HepG2 (cell line): Measurements from ENCODE around the gene B3GNT5. TPM values are rescaled to one million over a fixed set of nuclear protein-coding genes. Genes with fewer than 3 reads are reported as not detected.

Experiments
- ATAC-seq: fragments of 200-7000 bp; cut with Tn5 transposase; 3 replicates; pipeline ENCODE4 v1.9.1; 2020; ENCODE audit warnings: mild to moderate bottlenecking, moderate library complexity
- BruUV-seq: library from RNA; stranded (reverse); fragments of 400-500 nt; replicated peaks from 2 replicates; lab custom pipeline; 2021; lab: Mats Ljungman, UMichigan
- CTCF ChIA-PET: fragments of 300-600 bp; formaldehyde crosslinking; extraction: SDS; loops from one replicate; lab custom pipeline; 2021; ENCODE audit warnings: low total read pairs, inconsistent platforms, low intra/inter-chr PET ratio; lab: Yijun Ruan, JAX
- POLR2A ChIA-PET: fragments of 350-600 bp; sonication (Branson Sonifier 250); formaldehyde crosslinking; loops from one replicate; lab custom pipeline; 2020; ENCODE audit warnings: antibody characterized with exemption, inconsistent platforms; lab: Yijun Ruan, JAX
- DNase-seq: peaks from one replicate; pipeline ENCODE4 v3.0.0-alpha.2; 2015; ENCODE audit warnings: low spot score
- FAIRE-seq: peaks from 3 replicates; lab custom pipeline; 2011; peaks lifted over from hg19 to GRCh38; lab: Jason Lieb, UNC
- H2AFZ ChIP-seq: one replicate; pipeline ENCODE4 v1.6.1; 2011; ENCODE audit warnings: low read length, inconsistent platforms
- H3K27ac ChIP-seq: fragments of 300-600 bp; 3 replicates; pipeline ENCODE4 v1.8.0; 2011; ENCODE audit warnings: mixed run types, mild to moderate bottlenecking, mixed read lengths, low read length, inconsistent platforms; ENCODE audit not compliant: insufficient read depth; ENCODE audit errors: extremely low read length
- H3K27me3 ChIP-seq, 2 experiments: fragments of 200-600 bp in 1 of 2; 2 replicates in 1 of 2; 3 replicates in 1 of 2; pipeline versions ENCODE4 v1.6.0 to v1.8.0; 2011; ENCODE audit warnings: low read length in 2 of 2, mild to moderate bottlenecking in 2 of 2, moderate library complexity in 2 of 2, inconsistent platforms in 1 of 2; ENCODE audit not compliant: insufficient read depth in 2 of 2, control insufficient read depth in 1 of 2
- H3K36me3 ChIP-seq, 2 experiments: fragments of 200-600 bp in 1 of 2; replicated peaks in 1 of 2; 2 replicates in 1 of 2; 3 replicates in 1 of 2; pipeline versions ENCODE4 v1.5.1 to v1.8.0; 2011; ENCODE audit warnings: low read length in 2 of 2, inconsistent platforms in 1 of 2; ENCODE audit not compliant: insufficient read depth in 2 of 2, control insufficient read depth in 1 of 2
- H3K4me1 ChIP-seq: 2 replicates; pipeline ENCODE4 v1.5.1; 2012; ENCODE audit warnings: low read length, inconsistent platforms; ENCODE audit not compliant: insufficient read depth
- H3K4me2 ChIP-seq: 2 replicates; pipeline ENCODE4 v1.6.0; 2011; ENCODE audit warnings: low read depth, low read length, inconsistent platforms
- H3K4me3 ChIP-seq, 3 experiments: fragments of 200-600 bp in 1 of 3; sonication (generic), shearing (Covaris generic) in 1 of 3; replicated peaks in 1 of 3; 2 replicates each; pipeline ENCODE4 v1.5.1; 2011 to 2016; ENCODE audit warnings: low read length in 3 of 3, inconsistent platforms in 2 of 3, low read depth in 2 of 3, mild to moderate bottlenecking in 2 of 3, control low read depth in 1 of 3, mixed read lengths in 1 of 3; ENCODE audit not compliant: insufficient read depth in 1 of 3
- H3K79me2 ChIP-seq: one replicate; pipeline ENCODE4 v1.6.1; 2011; ENCODE audit warnings: low read length, inconsistent platforms; ENCODE audit not compliant: insufficient read depth
- H3K9ac ChIP-seq: 2 replicates; pipeline ENCODE4 v1.6.0; 2011; ENCODE audit warnings: mild to moderate bottlenecking, low read depth, low read length, inconsistent platforms; ENCODE audit not compliant: insufficient read depth
- H3K9me3 ChIP-seq: 2 replicates; pipeline ENCODE4 v1.5.1; 2012; ENCODE audit warnings: mild to moderate bottlenecking, low read length
- H4K20me1 ChIP-seq: 2 replicates; pipeline ENCODE4 v1.6.0; 2011; ENCODE audit warnings: inconsistent platforms, mild to moderate bottlenecking, low read length, moderate library complexity; ENCODE audit not compliant: insufficient read depth
- EHMT2 ChIP-seq: fragments of 200-600 bp; sonication (generic); IDR thresholded peaks from 2 replicates; pipeline ENCODE4 v1.7.0; 2017; ENCODE audit warnings: antibody characterized with exemption, low read depth, low read length, borderline replicate concordance
- GMEB1 ChIP-seq: sonication (generic); formaldehyde crosslinking; IDR thresholded peaks from 2 replicates; pipeline ENCODE4 v1.5.1; 2020; ENCODE audit warnings: missing genetic modification reagents, mild to moderate bottlenecking, borderline replicate concordance
- HOXA5 ChIP-seq: sonication (generic); formaldehyde crosslinking; IDR thresholded peaks from 2 replicates; pipeline ENCODE4 v1.4.0; 2020; ENCODE audit warnings: missing genetic modification reagents
- KLF16 ChIP-seq, 2 experiments: sonication (generic) in 1 of 2; formaldehyde crosslinking in 1 of 2; IDR thresholded peaks; 2 replicates each; pipeline versions ENCODE4 v1.6.1 to v1.8.0; 2016 to 2023; ENCODE audit warnings: missing genetic modification reagents in 2 of 2, missing compliant biosample characterization in 1 of 2
- MAFG ChIP-seq: sonication (generic); formaldehyde crosslinking; IDR thresholded peaks from 2 replicates; pipeline ENCODE4 v1.5.1; 2020; ENCODE audit warnings: mild to moderate bottlenecking, missing genetic modification reagents
- ZNF572 ChIP-seq: sonication (generic); formaldehyde crosslinking; IDR thresholded peaks from 2 replicates; pipeline ENCODE4 v1.5.1; 2020; ENCODE audit warnings: mild to moderate bottlenecking, missing genetic modification reagents
- ZNF790 ChIP-seq: sonication (generic); formaldehyde crosslinking; IDR thresholded peaks from 2 replicates; pipeline ENCODE4 v1.8.0; 2022; ENCODE audit warnings: missing genetic modification reagents, mild to moderate bottlenecking, borderline replicate concordance
- WGBS: methylation state at CpG from one replicate; pipeline ENCODE4 v1.1.6; 2017; ENCODE audit warnings: low lambda C conversion rate; 5-methylcytosine and 5-hydroxymethylcytosine counted together
- in situ Hi-C: cut with HindIII; loops from 2 replicates; pipeline ENCODE4 v1.10.0; 2017; ENCODE audit warnings: low pct_unique_long_range_greater_than_20kb; ENCODE audit not compliant: extremely low pct_ligation_motif_present
- intact Hi-C: fragments of 100-400 bp; cut with micrococcal nuclease; formaldehyde crosslinking; loops from one replicate; pipeline ENCODE4 v1.10.0; 2022; ENCODE audit not compliant: unreplicated experiment
- polyA plus RNA-seq, 8 experiments: library from polyadenylated mRNA; depleted of rRNA in 3 of 8; stranded (reverse) in 7 of 8; unstranded in 1 of 8; fragments of >200 nt; fragmentation: Illumina TruSeq in 4 of 8; extraction: Trizol in 4 of 8; gene quantifications; 2 replicates each; pipeline versions ENCODE4 v1.2.1 to v1.2.3, GENCODE V29; 2011 to 2016; ENCODE audit warnings: low read depth in 4 of 8, missing spikeins in 1 of 8, mixed read lengths in 1 of 8; ENCODE audit not compliant: insufficient read depth in 1 of 8
- total RNA-seq, 5 experiments: library from RNA; depleted of rRNA; stranded (reverse); fragments of >200 nt; fragmentation: Illumina TruSeq; extraction: Trizol; gene quantifications; 2 replicates each; pipeline ENCODE4 v1.2.3, GENCODE V29; 2016; ENCODE audit warnings: low read depth in 1 of 5
- TF ChIP-seq, protein P1 (sequence below): sonication (generic); formaldehyde crosslinking; IDR thresholded peaks from 2 replicates; pipeline ENCODE4 v1.4.0; 2020; ENCODE audit warnings: missing genetic modification reagents

The B3GNT5 gene
- total and polyA plus RNA-seq, 2 of the 13 experiments (the other 11 are each of a cell fraction or from before 2014, with no cell fraction given), result not detected

- Histone ChIP-seq H3K9me3 (no peaks in the 10 kb centered on the region), H3K4me3 (no peak overlapping the region), H3K27me3 (peaks cover 1 to 17% of the 10 kb centered on the region in 2 experiments; a peak in 2 of 5 replicates), H3K79me2 (no peaks in the 10 kb centered on the region), H3K9ac (no peak overlapping the region), H3K36me3 (no peaks in the 10 kb centered on the region), H2AFZ (no peak overlapping the region), H3K4me1 (peaks cover 11% of the 10 kb centered on the region), H3K4me2 (no peak overlapping the region), H4K20me1 (no peaks in the 10 kb centered on the region), H3K27ac (no peak overlapping the region)
- intact Hi-C loops (no loop called here), in situ Hi-C loops (no loop called here)
- 48% methylated on average over 8 of the region's 9 CpGs for WGBS
- BruUV-seq, result no TSS peak
- no peak for DNase-seq
- ChIA-PET CTCF (no interaction called here), POLR2A (no interaction called here)
- TF ChIP-seq, protein P1, sequence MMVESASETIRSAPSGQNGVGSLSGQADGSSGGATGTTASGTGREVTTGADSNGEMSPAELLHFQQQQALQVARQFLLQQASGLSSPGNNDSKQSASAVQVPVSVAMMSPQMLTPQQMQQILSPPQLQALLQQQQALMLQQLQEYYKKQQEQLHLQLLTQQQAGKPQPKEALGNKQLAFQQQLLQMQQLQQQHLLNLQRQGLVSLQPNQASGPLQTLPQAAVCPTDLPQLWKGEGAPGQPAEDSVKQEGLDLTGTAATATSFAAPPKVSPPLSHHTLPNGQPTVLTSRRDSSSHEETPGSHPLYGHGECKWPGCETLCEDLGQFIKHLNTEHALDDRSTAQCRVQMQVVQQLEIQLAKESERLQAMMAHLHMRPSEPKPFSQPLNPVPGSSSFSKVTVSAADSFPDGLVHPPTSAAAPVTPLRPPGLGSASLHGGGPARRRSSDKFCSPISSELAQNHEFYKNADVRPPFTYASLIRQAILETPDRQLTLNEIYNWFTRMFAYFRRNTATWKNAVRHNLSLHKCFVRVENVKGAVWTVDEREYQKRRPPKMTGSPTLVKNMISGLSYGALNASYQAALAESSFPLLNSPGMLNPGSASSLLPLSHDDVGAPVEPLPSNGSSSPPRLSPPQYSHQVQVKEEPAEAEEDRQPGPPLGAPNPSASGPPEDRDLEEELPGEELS (CRISPR knock-in tag), result no peak
- TF ChIP-seq GMEB1 (CRISPR knock-in tag), result no peak
- TF ChIP-seq EHMT2, result no peak
- no peak for TF ChIP-seq ZNF572
- no peak for TF ChIP-seq HOXA5
- TF ChIP-seq MAFG (CRISPR knock-in tag), result no peak
- no peak for TF ChIP-seq ZNF790
- TF ChIP-seq KLF16 (CRISPR knock-in tag; IDR thresholded peaks at IDR 0.05), result no peak
- ATAC-seq, result no peak
- no peak for FAIRE-seq
These were observed 54.0 kb downstream of the B3GNT5 start for GRCh38 chr3:183306798-183307671.
